GM06990 (cell line): ENCODE data around the gene EDN1.

Experiments
- DNase-seq: peaks from one replicate; pipeline ENCODE4 v3.0.0-alpha.2; 2011; ENCODE audit not compliant: insufficient read length; ENCODE audit errors: extremely low read depth
- H3K27me3 ChIP-seq: replicated peaks from 2 replicates; pipeline ENCODE4 v1.6.0; 2011; ENCODE audit warnings: low read length; ENCODE audit not compliant: control insufficient read depth, insufficient read depth
- H3K36me3 ChIP-seq: 2 replicates; pipeline ENCODE4 v1.5.1; 2011; ENCODE audit warnings: low read length; ENCODE audit not compliant: control insufficient read depth, insufficient read depth
- H3K4me3 ChIP-seq: replicated peaks from 2 replicates; pipeline ENCODE4 v1.5.1; 2011; ENCODE audit warnings: low read depth, mild to moderate bottlenecking, control low read depth, low read length
- CTCF ChIP-seq: IDR thresholded peaks from 2 replicates; pipeline ENCODE4 v1.5.1; 2011; ENCODE audit warnings: low read length, control low read depth, mild to moderate bottlenecking, inconsistent platforms; ENCODE audit not compliant: insufficient read depth, poor library complexity, severe bottlenecking

EDN1 gene

GRCh38 chr6:12246900-12247299, 43.3 kb upstream of the EDN1 start:
- no peak for DNase-seq
- H3K27me3 ChIP-seq, result no peaks in the 10 kb centered on the region
- TF ChIP-seq CTCF, result no peak
- no peaks in the 10 kb centered on the region for H3K36me3 ChIP-seq
- H3K4me3 ChIP-seq, result no peak overlapping the region

GRCh38 chr6:12249541-12250382, 40.4 kb upstream of the EDN1 start:
- Histone ChIP-seq H3K36me3 (no peaks in the 10 kb centered on the region), H3K27me3 (no peaks in the 10 kb centered on the region), H3K4me3 (no peak overlapping the region)
- DNase-seq, result no peak
- no peak for TF ChIP-seq CTCF

- no peak for DNase-seq
- TF ChIP-seq CTCF, result no peak
Observed at GRCh38 chr6:12250383-12250770, 39.8 kb upstream of the EDN1 start.

GRCh38 chr6:12254210-12254609, 36.0 kb upstream of the EDN1 start:
- Histone ChIP-seq H3K27me3 (no peaks in the 10 kb centered on the region), H3K36me3 (no peaks in the 10 kb centered on the region), H3K4me3 (no peak overlapping the region)
- TF ChIP-seq CTCF, result no peak
- DNase-seq, result no peak

More at GRCh38 chr6:12250383-12250770, 39.8 kb upstream of the EDN1 start:
- Histone ChIP-seq H3K4me3 (no peak overlapping the region), H3K36me3 (no peaks in the 10 kb centered on the region), H3K27me3 (no peaks in the 10 kb centered on the region)

- Histone ChIP-seq H3K27me3 (no peaks in the 10 kb centered on the region), H3K4me3 (no peak overlapping the region), H3K36me3 (no peaks in the 10 kb centered on the region)
- TF ChIP-seq CTCF, result no peak
- no peak for DNase-seq
Observed at GRCh38 chr6:12258191-12258590, 32.0 kb upstream of the EDN1 start.
